Fibroblast of skin of abdomen (primary cell): Measurements from ENCODE around the gene SINHCAF.
"Not testable (repeated sequence)": the region's sequence is repeated elsewhere in the genome, so short reads cannot be mapped to it uniquely, and the experiment has no call there.

ENCODE experiments used
- DNase-seq: peaks from one replicate; pipeline ENCODE4 v3.0.0-alpha.2; 2013

The SINHCAF gene

GRCh38 chr12:31260840-31261239 is 65.1 kb downstream of the SINHCAF start:
- no peak for DNase-seq

GRCh38 chr12:31259136-31259886 is 66.6 kb downstream of the SINHCAF start:
- no peak for DNase-seq

- DNase-seq: no peak
These were observed 68.2 kb downstream of the SINHCAF start for GRCh38 chr12:31257784-31258183.

- DNase-seq: not testable (repeated sequence)
These were observed 74.0 kb downstream of the SINHCAF start for GRCh38 chr12:31251707-31252611.

- no peak for DNase-seq
These were observed 75.8 kb downstream of the SINHCAF start for GRCh38 chr12:31250179-31250578.

GRCh38 chr12:31249356-31249755 is 76.6 kb downstream of the SINHCAF start:
- no peak for DNase-seq

GRCh38 chr12:31248815-31249214 is 77.1 kb downstream of the SINHCAF start:
- no peak for DNase-seq

- DNase-seq: no peak
These were observed 77.6 kb downstream of the SINHCAF start for GRCh38 chr12:31248337-31248736.

- DNase-seq: peak; percentile 78
These were observed 79.5 kb downstream of the SINHCAF start for GRCh38 chr12:31246470-31246850.

- peak; percentile 18 for DNase-seq
These were observed 80.0 kb downstream of the SINHCAF start for GRCh38 chr12:31245822-31246469.

- DNase-seq: not testable (repeated sequence)
These were observed 83.5 kb downstream of the SINHCAF start for GRCh38 chr12:31242418-31242817.

- DNase-seq: peak; percentile 46
These were observed 87.1 kb downstream of the SINHCAF start for GRCh38 chr12:31238764-31239387.

- DNase-seq: not testable (repeated sequence)
These were observed 87.6 kb downstream of the SINHCAF start for GRCh38 chr12:31238333-31238732.

- DNase-seq: no peak
These were observed 88.8 kb downstream of the SINHCAF start for GRCh38 chr12:31236998-31237637.

- no peak for DNase-seq
These were observed 90.0 kb downstream of the SINHCAF start for GRCh38 chr12:31235868-31236395.

- peak; percentile 21 for DNase-seq
These were observed 90.7 kb downstream of the SINHCAF start for GRCh38 chr12:31234955-31235867.

GRCh38 chr12:31234053-31234840 is 91.7 kb downstream of the SINHCAF start:
- no peak for DNase-seq

- no peak for DNase-seq
These were observed 92.8 kb downstream of the SINHCAF start for GRCh38 chr12:31233061-31233730.

GRCh38 chr12:31232361-31232965 is 93.5 kb downstream of the SINHCAF start:
- no peak for DNase-seq
